GM23338 (cell line): Measurements from ENCODE around the gene GARS1. TPM values are rescaled to one million over a fixed set of nuclear protein-coding genes. Genes with fewer than 3 reads are reported as not detected.

Experiments
- ATAC-seq: fragments of 200-7000 bp; cut with Tn5 transposase; 3 replicates; pipeline ENCODE4 v1.9.1; 2020
- DNase-seq: peaks from one replicate; pipeline ENCODE4 v3.0.0-alpha.2; 2015; ENCODE audit warnings: low spot score
- H2AFZ ChIP-seq: fragments of 200-600 bp; sonication (generic); 2 replicates; pipeline ENCODE4 v1.8.0; 2016; ENCODE audit warnings: antibody characterized with exemption, mild to moderate bottlenecking, moderate library complexity
- H3F3A ChIP-seq: fragments of 200-600 bp; sonication (generic); replicated peaks from 2 replicates; pipeline ENCODE4 v1.8.0; 2017; ENCODE audit warnings: antibody characterized with exemption, mixed run types, low read depth
- H3K27ac ChIP-seq: fragments of 200-600 bp; sonication (generic); 2 replicates; pipeline ENCODE4 v1.6.1; 2016; ENCODE audit warnings: low read depth
- H3K27me3 ChIP-seq: fragments of 200-600 bp; sonication (generic); 2 replicates; pipeline ENCODE4 v1.8.0; 2016; ENCODE audit warnings: mild to moderate bottlenecking, mixed run types, moderate library complexity; ENCODE audit not compliant: insufficient read depth
- H3K36me3 ChIP-seq: fragments of 200-600 bp; sonication (generic); 2 replicates; pipeline ENCODE4 v1.8.0; 2016; ENCODE audit warnings: mild to moderate bottlenecking; ENCODE audit not compliant: insufficient read depth
- H3K4me1 ChIP-seq: fragments of 200-600 bp; sonication (generic); 2 replicates; pipeline ENCODE4 v1.8.0; 2016; ENCODE audit warnings: mild to moderate bottlenecking, moderate library complexity; ENCODE audit not compliant: insufficient read depth
- H3K4me2 ChIP-seq: fragments of 200-600 bp; sonication (generic); 2 replicates; pipeline ENCODE4 v1.7.1; 2017; ENCODE audit warnings: mixed run types
- H3K4me3 ChIP-seq: fragments of 200-600 bp; sonication (generic); 2 replicates; pipeline ENCODE4 v1.6.1; 2016; ENCODE audit warnings: mixed run types
- H3K79me2 ChIP-seq: fragments of 200-600 bp; sonication (generic); replicated peaks from 2 replicates; pipeline ENCODE4 v1.8.0; 2017; ENCODE audit warnings: mild to moderate bottlenecking; ENCODE audit not compliant: insufficient read depth
- H3K9me2 ChIP-seq: fragments of 200-600 bp; sonication (generic); 2 replicates; pipeline ENCODE4 v1.8.0; 2017; ENCODE audit not compliant: insufficient read depth
- H4K20me1 ChIP-seq: fragments of 200-600 bp; sonication (generic); replicated peaks from 2 replicates; pipeline ENCODE4 v1.8.0; 2017; ENCODE audit warnings: mild to moderate bottlenecking; ENCODE audit not compliant: insufficient read depth
- H3K27ac Mint-ChIP-seq: 2 replicates; pipeline ENCODE4 v1.8.0; 2020; ENCODE audit warnings: inconsistent platforms, mild to moderate bottlenecking, moderate library complexity, mixed read lengths
- H3K27me3 Mint-ChIP-seq: 3 replicates; pipeline ENCODE4 v1.8.0; 2022; ENCODE audit warnings: low read depth, mild to moderate bottlenecking, moderate library complexity, mixed read lengths, inconsistent platforms; ENCODE audit not compliant: insufficient read depth, poor library complexity
- H3K36me3 Mint-ChIP-seq: 3 replicates; pipeline ENCODE4 v1.8.0; 2021; ENCODE audit warnings: low read depth, mild to moderate bottlenecking, inconsistent platforms, moderate library complexity, mixed read lengths
- H3K4me1 Mint-ChIP-seq: 3 replicates; pipeline ENCODE4 v1.8.0; 2020; ENCODE audit warnings: mild to moderate bottlenecking, inconsistent platforms, mixed read lengths
- H3K4me3 Mint-ChIP-seq: 3 replicates; pipeline ENCODE4 v1.8.0; 2021; ENCODE audit warnings: moderate library complexity, mild to moderate bottlenecking, inconsistent platforms, mixed read lengths
- H3K9me3 Mint-ChIP-seq: 3 replicates; pipeline ENCODE4 v1.8.0; 2020; ENCODE audit warnings: moderate library complexity, mild to moderate bottlenecking, inconsistent platforms, mixed read lengths
- CREB1 ChIP-seq: fragments of 250-450 bp; sonication (Bioruptor Pico); IDR thresholded peaks from 2 replicates; pipeline ENCODE4 v1.5.0; 2020; ENCODE audit warnings: low read depth, mild to moderate bottlenecking, moderate library complexity
- CTCF ChIP-seq, 2 experiments: fragments of 200-600 bp in 1 of 2; sonication (generic) in 1 of 2; conservative IDR thresholded peaks; 2 replicates each; pipeline versions ENCODE4 v1.5.1 to v1.6.1; 2016 to 2017; ENCODE audit warnings: antibody characterized with exemption in 2 of 2, low read depth in 2 of 2, mild to moderate bottlenecking in 2 of 2, moderate library complexity in 1 of 2
- ETS1 ChIP-seq: IDR thresholded peaks from 2 replicates; pipeline ENCODE4 v1.6.1; 2016; ENCODE audit warnings: antibody characterized with exemption
- EZH2 ChIP-seq: fragments of 200-600 bp; sonication (generic); IDR thresholded peaks from one replicate; pipeline ENCODE4 v1.8.0; 2017; ENCODE audit warnings: antibody characterized with exemption, mild to moderate bottlenecking, low read depth; ENCODE audit not compliant: unreplicated experiment
- EZH2phosphoT487 ChIP-seq: fragments of 200-600 bp; sonication (generic); IDR thresholded peaks from one replicate; pipeline ENCODE4 v1.8.1; 2018; ENCODE audit warnings: antibody characterized with exemption; ENCODE audit not compliant: unreplicated experiment
- JUNB ChIP-seq: IDR thresholded peaks from one replicate; pipeline ENCODE4 v1.6.1; 2016; ENCODE audit warnings: antibody characterized with exemption; ENCODE audit not compliant: unreplicated experiment
- NANOG ChIP-seq: IDR thresholded peaks from 2 replicates; pipeline ENCODE4 v1.6.1; 2016; ENCODE audit warnings: antibody characterized with exemption, borderline replicate concordance
- REST ChIP-seq: IDR thresholded peaks from one replicate; pipeline ENCODE4 v1.6.1; 2018; ENCODE audit warnings: antibody characterized with exemption; ENCODE audit not compliant: unreplicated experiment
- STAT1 ChIP-seq: IDR thresholded peaks from one replicate; pipeline ENCODE4 v1.6.1; 2016; ENCODE audit warnings: antibody characterized with exemption; ENCODE audit not compliant: unreplicated experiment
- ZNF114 ChIP-seq: fragments of 250-450 bp; sonication (Bioruptor Pico); IDR thresholded peaks from 2 replicates; pipeline ENCODE4 v1.5.0; 2020; ENCODE audit warnings: mild to moderate bottlenecking, moderate library complexity
- ZNF331 ChIP-seq: fragments of 250-450 bp; sonication (Bioruptor Pico); IDR thresholded peaks from 2 replicates; pipeline ENCODE4 v1.5.0; 2020; ENCODE audit warnings: low read depth, mild to moderate bottlenecking, moderate library complexity
- polyA plus RNA-seq: library from polyadenylated mRNA; unstranded; fragments of >200 nt; fragmentation: Nextera tagmentation; extraction: Ambion mirVana; gene quantifications from 2 replicates; pipeline ENCODE4 v1.2.1, GENCODE V29; 2016
- total RNA-seq: library from RNA; depleted of rRNA; stranded (reverse); fragments of >200 nt; shearing (Covaris generic); gene quantifications from 2 replicates; pipeline ENCODE4 v1.2.3, GENCODE V29; 2014
- TF ChIP-seq, protein P1 (sequence below): fragments of 250-450 bp; sonication (Bioruptor Pico); IDR thresholded peaks from 2 replicates; pipeline ENCODE4 v1.5.0; 2020; ENCODE audit warnings: mild to moderate bottlenecking, moderate library complexity

The GARS1 gene
- total and polyA plus RNA-seq, 2 experiments from 2014 or later: 207 to 241 TPM

DNA sequence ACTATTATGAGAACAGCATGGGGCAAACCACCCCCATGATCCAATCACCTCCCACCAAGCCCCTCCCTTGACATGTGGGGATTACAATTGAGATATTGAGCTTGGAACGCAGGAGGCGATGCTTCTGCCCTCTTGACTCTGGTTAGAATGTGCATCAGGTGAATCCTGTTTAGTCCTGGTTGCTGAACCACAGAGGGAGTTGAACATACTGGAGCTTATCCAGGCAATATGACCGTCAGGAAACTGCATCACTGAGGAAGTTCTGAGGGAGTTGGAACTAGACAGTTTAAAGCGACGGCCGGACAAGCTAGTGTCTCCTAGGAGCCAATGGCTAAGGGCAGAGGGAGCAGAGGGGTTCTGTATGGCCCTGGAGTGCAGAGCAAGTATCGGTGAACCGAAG lies 31.8 kb upstream of the GARS1 start:
- Mint-ChIP-seq H3K4me1 (peaks cover 11% of the 10 kb centered on the region), H3K4me3 (no peak overlapping the region), H3K27me3 (peaks cover 2% of the 10 kb centered on the region), H3K27ac (no peak overlapping the region), H3K36me3 (no peaks in the 10 kb centered on the region; the same call in 2 of the 3 replicates), H3K9me3 (no peaks in the 10 kb centered on the region)
- Histone ChIP-seq H3K9me2 (no peaks in the 10 kb centered on the region), H2AFZ (no peak overlapping the region), H3F3A (no peaks in the 10 kb centered on the region), H3K27ac (no peak overlapping the region), H3K36me3 (no peaks in the 10 kb centered on the region), H3K79me2 (no peaks in the 10 kb centered on the region), H3K4me3 (no peak overlapping the region), H3K4me1 (peaks cover 7% of the 10 kb centered on the region), H3K4me2 (no peak overlapping the region), H4K20me1 (no peaks in the 10 kb centered on the region), H3K27me3 (no peaks in the 10 kb centered on the region)
- TF ChIP-seq CTCF (conservative IDR thresholded peaks at IDR 0.05; ENCODE audit: low read depth in 2 of 2) (no peak), EZH2 (no peak), STAT1 (no peak), NANOG (no peak), ZNF114 (CRISPR knock-in tag) (no peak), REST (no peak), CREB1 (CRISPR knock-in tag) (no peak), JUNB (no peak), EZH2phosphoT487 (no peak), ETS1 (no peak), ZNF331 (CRISPR knock-in tag) (no peak)
- TF ChIP-seq, protein P1, sequence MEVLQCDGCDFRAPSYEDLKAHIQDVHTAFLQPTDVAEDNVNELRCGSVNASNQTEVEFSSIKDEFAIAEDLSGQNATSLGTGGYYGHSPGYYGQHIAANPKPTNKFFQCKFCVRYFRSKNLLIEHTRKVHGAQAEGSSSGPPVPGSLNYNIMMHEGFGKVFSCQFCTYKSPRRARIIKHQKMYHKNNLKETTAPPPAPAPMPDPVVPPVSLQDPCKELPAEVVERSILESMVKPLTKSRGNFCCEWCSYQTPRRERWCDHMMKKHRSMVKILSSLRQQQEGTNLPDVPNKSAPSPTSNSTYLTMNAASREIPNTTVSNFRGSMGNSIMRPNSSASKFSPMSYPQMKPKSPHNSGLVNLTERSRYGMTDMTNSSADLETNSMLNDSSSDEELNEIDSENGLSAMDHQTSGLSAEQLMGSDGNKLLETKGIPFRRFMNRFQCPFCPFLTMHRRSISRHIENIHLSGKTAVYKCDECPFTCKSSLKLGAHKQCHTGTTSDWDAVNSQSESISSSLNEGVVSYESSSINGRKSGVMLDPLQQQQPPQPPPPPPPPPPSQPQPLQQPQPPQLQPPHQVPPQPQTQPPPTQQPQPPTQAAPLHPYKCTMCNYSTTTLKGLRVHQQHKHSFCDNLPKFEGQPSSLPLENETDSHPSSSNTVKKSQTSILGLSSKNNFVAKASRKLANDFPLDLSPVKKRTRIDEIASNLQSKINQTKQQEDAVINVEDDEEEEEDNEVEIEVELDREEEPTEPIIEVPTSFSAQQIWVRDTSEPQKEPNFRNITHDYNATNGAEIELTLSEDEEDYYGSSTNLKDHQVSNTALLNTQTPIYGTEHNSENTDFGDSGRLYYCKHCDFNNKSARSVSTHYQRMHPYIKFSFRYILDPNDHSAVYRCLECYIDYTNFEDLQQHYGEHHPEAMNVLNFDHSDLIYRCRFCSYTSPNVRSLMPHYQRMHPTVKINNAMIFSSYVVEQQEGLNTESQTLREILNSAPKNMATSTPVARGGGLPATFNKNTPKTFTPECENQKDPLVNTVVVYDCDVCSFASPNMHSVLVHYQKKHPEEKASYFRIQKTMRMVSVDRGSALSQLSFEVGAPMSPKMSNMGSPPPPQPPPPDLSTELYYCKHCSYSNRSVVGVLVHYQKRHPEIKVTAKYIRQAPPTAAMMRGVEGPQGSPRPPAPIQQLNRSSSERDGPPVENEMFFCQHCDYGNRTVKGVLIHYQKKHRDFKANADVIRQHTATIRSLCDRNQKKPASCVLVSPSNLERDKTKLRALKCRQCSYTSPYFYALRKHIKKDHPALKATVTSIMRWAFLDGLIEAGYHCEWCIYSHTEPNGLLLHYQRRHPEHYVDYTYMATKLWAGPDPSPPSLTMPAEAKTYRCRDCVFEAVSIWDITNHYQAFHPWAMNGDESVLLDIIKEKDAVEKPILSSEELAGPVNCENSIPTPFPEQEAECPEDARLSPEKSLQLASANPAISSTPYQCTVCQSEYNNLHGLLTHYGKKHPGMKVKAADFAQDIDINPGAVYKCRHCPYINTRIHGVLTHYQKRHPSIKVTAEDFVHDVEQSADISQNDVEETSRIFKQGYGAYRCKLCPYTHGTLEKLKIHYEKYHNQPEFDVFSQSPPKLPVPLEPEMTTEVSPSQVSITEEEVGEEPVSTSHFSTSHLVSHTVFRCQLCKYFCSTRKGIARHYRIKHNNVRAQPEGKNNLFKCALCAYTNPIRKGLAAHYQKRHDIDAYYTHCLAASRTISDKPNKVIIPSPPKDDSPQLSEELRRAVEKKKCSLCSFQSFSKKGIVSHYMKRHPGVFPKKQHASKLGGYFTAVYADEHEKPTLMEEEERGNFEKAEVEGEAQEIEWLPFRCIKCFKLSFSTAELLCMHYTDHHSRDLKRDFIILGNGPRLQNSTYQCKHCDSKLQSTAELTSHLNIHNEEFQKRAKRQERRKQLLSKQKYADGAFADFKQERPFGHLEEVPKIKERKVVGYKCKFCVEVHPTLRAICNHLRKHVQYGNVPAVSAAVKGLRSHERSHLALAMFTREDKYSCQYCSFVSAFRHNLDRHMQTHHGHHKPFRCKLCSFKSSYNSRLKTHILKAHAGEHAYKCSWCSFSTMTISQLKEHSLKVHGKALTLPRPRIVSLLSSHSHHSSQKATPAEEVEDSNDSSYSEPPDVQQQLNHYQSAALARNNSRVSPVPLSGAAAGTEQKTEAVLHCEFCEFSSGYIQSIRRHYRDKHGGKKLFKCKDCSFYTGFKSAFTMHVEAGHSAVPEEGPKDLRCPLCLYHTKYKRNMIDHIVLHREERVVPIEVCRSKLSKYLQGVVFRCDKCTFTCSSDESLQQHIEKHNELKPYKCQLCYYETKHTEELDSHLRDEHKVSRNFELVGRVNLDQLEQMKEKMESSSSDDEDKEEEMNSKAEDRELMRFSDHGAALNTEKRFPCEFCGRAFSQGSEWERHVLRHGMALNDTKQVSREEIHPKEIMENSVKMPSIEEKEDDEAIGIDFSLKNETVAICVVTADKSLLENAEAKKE (CRISPR knock-in tag): no peak
- DNase-seq: no peak
- no peak for ATAC-seq
